Astrocyte of the spinal cord (primary cell): Measurements from ENCODE around the gene RNU7-1.

Source experiments
- DNase-seq: peaks from one replicate; pipeline ENCODE4 v3.0.0; 2011; ENCODE audit warnings: low read depth, low spot score
- H3K4me3 ChIP-seq: 2 replicates; pipeline ENCODE4 v1.5.1; 2011; ENCODE audit warnings: low read depth, mild to moderate bottlenecking, low read length, moderate library complexity
- CTCF ChIP-seq: IDR thresholded peaks from 2 replicates; pipeline ENCODE4 v1.5.1; 2012; ENCODE audit warnings: low read depth, mild to moderate bottlenecking, low read length, inconsistent platforms
- in situ Hi-C: cut with HindIII; loops from 2 replicates; pipeline ENCODE4 v1.10.0; 2017; ENCODE audit warnings: low sequenced_read_pairs

Gene RNU7-1

GRCh38 chr12:6921539-6921938, 22.1 kb upstream of the RNU7-1 start:
- in situ Hi-C loops: no loop called here
- no peak for TF ChIP-seq CTCF
- DNase-seq: no peak
- H3K4me3 ChIP-seq: no peak overlapping the region

- TF ChIP-seq CTCF: no peak
- no peak overlapping the region for H3K4me3 ChIP-seq
- DNase-seq: no peak
- in situ Hi-C loops: no loop called here
Observed at GRCh38 chr12:6921996-6922946, 21.3 kb upstream of the RNU7-1 start.

- in situ Hi-C loops: no loop called here
- no peak for TF ChIP-seq CTCF
- no peak for DNase-seq
- H3K4me3 ChIP-seq: no peak overlapping the region
Observed at GRCh38 chr12:6923003-6923732, 20.4 kb upstream of the RNU7-1 start.

- H3K4me3 ChIP-seq: no peak overlapping the region
- in situ Hi-C loops: no loop called here
- DNase-seq: no peak
- no peak for TF ChIP-seq CTCF
Observed at GRCh38 chr12:6923851-6924250, 19.8 kb upstream of the RNU7-1 start.

GRCh38 chr12:6925239-6925539, 18.4 kb upstream of the RNU7-1 start:
- no peak for TF ChIP-seq CTCF
- in situ Hi-C loops: no loop called here
- DNase-seq: peak; percentile 74
- H3K4me3 ChIP-seq: no peak overlapping the region

GRCh38 chr12:6925540-6926279, 17.9 kb upstream of the RNU7-1 start:
- DNase-seq: peak; percentile 89
- TF ChIP-seq CTCF: no peak
- peak overlapping the region; percentile 92 for H3K4me3 ChIP-seq
- in situ Hi-C loops: no loop called here
